ENCODE measurements around the gene OR10G4.

The OR10G4 gene

DNA sequence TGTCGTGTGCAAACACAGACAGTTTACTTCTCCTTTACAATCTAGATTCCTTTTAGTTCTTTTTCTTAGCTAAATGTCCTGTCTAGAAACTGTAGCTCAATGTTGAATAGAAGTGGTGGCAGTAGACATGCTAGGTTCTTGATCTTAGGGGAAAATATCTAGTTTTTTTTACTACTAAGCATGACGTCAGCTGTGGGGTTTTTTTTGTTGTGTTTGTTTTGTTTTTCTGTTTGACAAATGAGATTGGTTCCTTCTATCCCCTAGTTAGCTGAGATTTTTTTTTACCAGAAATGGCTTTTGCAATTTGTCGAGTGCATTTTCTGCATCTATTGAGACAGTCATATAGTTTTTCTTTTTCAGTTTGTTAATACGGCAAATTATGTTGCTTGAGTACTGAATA is 30.6 kb downstream of the OR10G4 start:
- Histone ChIP-seq H3K36me3 (ENCODE audit: control insufficient read depth, insufficient read depth, low read length) (no peaks in the 10 kb centered on the region), H3K9ac (ENCODE audit: low read length) (no peak overlapping the region), H3K27ac (ENCODE audit: low read depth, low read length) (no peak overlapping the region), H3K4me3 (ENCODE audit: low read depth, low read length) (no peak overlapping the region), H3K4me1 (ENCODE audit: control insufficient read depth, insufficient read depth, low read length) (no peaks in the 10 kb centered on the region), H3K9me3 (ENCODE audit: control insufficient read depth, insufficient read depth, low read depth, low read length) (no peaks in the 10 kb centered on the region), H3K27me3 (ENCODE audit: control insufficient read depth, insufficient read depth, low read length) (no peaks in the 10 kb centered on the region)

DNA sequence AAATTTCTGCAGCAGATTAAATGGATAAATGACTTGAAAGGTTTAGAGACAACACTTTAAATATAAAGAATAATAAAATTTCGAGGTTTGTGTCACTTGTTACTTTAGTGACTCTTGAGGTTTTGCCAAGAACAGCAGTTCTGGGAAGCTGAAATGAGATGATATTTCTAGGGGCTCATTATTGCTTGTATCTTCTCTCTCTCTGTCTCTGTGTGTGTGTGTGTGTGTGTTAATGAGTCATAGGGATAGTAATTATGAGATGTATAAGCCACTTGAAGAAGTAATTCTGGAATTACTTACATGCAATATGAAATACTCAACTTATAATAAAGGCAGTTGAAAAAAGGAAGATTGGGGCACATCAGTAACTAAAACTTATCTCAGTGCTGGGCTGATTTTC is 38.0 kb downstream of the OR10G4 start:
- no peak overlapping the region for H3K4me3 ChIP-seq (ENCODE audit: low read depth, low read length)
- H3K27ac ChIP-seq (ENCODE audit: low read depth, low read length), result no peak overlapping the region
- no peaks in the 10 kb centered on the region for H3K4me1 ChIP-seq (ENCODE audit: control insufficient read depth, insufficient read depth, low read length)
- no peaks in the 10 kb centered on the region for H3K27me3 ChIP-seq (ENCODE audit: control insufficient read depth, insufficient read depth, low read length)
- H3K36me3 ChIP-seq (ENCODE audit: control insufficient read depth, insufficient read depth, low read length), result no peaks in the 10 kb centered on the region
- no peaks in the 10 kb centered on the region for H3K9me3 ChIP-seq (ENCODE audit: control insufficient read depth, insufficient read depth, low read depth, low read length)
- H3K9ac ChIP-seq (ENCODE audit: low read length), result no peak overlapping the region

DNA sequence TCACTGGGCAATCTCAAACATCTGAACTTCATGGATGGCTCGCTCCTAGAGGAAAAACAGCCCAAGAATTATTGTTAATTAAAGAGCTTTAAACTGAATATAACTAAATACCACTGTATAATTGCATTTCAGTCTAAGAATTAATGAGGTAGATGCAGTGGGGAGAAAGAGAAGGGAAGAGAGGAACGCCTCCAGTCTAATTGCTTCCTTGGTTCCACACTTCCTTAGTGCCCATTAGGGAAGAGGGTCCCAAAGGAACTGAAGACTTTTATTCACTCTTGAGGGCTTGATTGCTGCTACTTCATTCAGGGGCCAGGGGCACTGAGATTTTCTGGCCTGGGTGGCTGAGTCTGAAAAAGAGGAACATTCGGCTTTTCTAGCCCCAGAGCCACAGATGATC is 40.2 kb downstream of the OR10G4 start:
- no peak overlapping the region for H3K9ac ChIP-seq (ENCODE audit: low read length)
- no peak overlapping the region for H3K4me3 ChIP-seq (ENCODE audit: low read depth, low read length)
- no peaks in the 10 kb centered on the region for H3K36me3 ChIP-seq (ENCODE audit: control insufficient read depth, insufficient read depth, low read length)
- H3K27ac ChIP-seq (ENCODE audit: low read depth, low read length), result no peak overlapping the region
- H3K27me3 ChIP-seq (ENCODE audit: control insufficient read depth, insufficient read depth, low read length), result no peaks in the 10 kb centered on the region
- H3K4me1 ChIP-seq (ENCODE audit: control insufficient read depth, insufficient read depth, low read length), result no peaks in the 10 kb centered on the region
- H3K9me3 ChIP-seq (ENCODE audit: control insufficient read depth, insufficient read depth, low read depth, low read length), result no peaks in the 10 kb centered on the region

Measured in HUES6 (cell line).